GM20000 (cell line): ENCODE measurements around the gene FAM168A.
"Not testable (repeated sequence)": the region's sequence is repeated elsewhere in the genome, so short reads cannot be mapped to it uniquely, and the experiment has no call there.

Source experiments
- DNase-seq: peaks from one replicate; pipeline ENCODE4 v3.0.0; 2012; ENCODE audit warnings: low spot score
- TF ChIP-seq, protein P1 (sequence below): IDR thresholded peaks from 2 replicates; pipeline ENCODE4 v1.5.1; 2012; ENCODE audit warnings: mild to moderate bottlenecking, control low read depth; ENCODE audit errors: extremely low read depth, missing control alignments

Gene FAM168A

DNA sequence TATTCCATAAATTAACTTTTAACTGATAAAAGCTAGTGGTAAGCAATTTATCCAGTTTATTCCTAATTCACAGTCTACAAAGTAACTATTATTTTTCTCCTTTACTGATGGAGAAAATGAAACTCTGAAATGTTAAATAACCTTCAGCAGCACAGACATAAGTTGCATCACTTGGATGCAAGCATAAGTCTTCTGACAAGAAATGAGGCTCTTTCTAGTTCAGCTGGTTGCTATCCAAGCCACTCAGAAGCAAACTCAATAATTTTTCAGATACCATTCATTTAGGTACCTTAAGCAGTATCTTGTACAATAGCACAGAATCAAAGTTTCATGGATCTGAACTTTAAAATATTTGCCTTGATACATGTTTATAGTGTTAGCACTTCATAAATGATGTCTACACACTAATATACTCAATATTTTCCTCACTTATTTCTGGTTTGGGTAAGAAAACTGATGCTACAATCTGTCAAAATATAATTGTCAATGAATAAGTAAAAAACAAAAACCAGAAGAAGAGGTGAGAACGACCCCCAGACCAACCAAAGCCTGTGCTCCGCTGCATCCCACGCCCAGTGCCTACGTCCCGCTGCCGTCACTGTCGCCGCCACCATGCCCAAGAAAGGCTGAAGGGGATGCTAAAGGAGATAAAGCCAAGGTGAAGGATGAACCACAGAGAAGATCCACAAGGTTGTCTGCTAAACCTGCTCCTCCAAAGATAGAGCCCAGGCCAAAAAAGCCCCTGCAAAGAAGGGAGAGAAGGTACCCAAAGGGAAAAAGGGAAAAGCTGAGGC, 18.1 kb downstream of the FAM168A start:
- no peak for DNase-seq
- TF ChIP-seq, protein P1, sequence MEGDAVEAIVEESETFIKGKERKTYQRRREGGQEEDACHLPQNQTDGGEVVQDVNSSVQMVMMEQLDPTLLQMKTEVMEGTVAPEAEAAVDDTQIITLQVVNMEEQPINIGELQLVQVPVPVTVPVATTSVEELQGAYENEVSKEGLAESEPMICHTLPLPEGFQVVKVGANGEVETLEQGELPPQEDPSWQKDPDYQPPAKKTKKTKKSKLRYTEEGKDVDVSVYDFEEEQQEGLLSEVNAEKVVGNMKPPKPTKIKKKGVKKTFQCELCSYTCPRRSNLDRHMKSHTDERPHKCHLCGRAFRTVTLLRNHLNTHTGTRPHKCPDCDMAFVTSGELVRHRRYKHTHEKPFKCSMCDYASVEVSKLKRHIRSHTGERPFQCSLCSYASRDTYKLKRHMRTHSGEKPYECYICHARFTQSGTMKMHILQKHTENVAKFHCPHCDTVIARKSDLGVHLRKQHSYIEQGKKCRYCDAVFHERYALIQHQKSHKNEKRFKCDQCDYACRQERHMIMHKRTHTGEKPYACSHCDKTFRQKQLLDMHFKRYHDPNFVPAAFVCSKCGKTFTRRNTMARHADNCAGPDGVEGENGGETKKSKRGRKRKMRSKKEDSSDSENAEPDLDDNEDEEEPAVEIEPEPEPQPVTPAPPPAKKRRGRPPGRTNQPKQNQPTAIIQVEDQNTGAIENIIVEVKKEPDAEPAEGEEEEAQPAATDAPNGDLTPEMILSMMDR: no peak

DNA sequence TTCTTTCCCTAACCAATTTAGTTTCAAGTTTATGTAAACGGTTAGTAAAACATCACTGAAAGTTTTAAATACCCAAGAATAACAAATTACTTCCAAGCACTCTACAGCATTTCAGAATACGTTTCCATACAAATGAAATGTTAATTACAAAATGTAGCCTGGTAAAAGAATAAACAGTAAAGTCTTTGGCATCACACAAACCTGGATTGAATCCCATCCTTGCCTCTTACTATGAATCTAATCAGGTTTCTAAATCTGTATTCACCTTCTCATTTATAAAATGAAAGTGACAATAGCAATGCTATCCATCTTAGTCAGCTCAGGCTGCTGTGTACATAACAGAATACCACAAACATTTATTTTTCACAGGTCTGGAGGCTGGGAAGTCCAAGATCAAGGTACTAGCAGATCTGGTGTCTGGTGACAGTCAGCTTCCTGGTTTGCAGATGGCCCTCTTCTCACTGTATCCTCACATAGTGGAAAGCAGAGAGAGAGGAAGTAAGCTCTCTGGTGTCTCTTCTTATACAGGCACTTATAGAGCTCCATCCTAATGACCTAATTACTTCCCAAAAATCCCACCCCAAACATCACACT, 19.2 kb downstream of the FAM168A start:
- DNase-seq: no peak

DNA sequence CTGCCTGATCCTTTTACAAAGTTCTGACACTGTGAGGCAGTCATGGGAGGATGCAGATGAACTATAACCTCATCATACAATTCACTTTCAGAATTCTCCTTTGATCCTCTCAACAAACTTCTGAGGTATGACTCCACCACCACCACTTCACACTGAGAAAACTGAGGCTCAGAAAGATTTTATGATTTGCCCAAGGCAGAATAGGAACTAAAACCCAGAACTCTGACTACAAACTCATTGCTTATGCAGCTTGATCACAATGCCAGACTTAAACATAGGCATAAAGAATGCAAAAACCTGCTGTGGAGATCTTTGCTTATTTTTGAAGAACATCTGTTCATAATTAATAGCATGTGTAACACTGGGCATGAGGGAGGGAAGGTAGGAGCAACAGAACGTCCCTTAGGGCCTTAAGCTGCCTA, 20.4 kb downstream of the FAM168A start:
- TF ChIP-seq, protein P1: no peak
- peak; percentile 58 for DNase-seq

More for the DNA sequence above, 19.2 kb downstream of the FAM168A start:
- TF ChIP-seq, protein P1: no peak

DNA sequence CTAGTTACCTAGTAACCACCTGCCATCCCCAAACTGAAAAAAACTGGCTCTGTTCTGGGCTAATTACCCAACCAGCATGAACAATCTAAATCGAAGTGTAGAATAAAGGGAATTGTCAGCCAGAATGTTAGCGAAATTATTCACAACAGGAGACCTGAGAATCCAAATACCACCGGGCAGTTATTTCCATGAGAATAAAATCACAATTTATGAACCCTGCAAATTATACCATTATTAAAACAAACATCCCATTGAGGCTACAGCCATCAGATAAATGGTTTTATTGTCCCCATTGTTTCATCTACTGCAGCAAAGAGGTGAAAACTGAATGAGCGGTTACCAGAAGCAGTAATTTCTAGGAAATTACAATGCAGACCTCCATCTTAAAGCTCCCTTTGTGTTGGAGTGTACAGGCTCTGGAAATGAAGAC, 21.7 kb downstream of the FAM168A start:
- TF ChIP-seq, protein P1: no peak
- no peak for DNase-seq

DNA sequence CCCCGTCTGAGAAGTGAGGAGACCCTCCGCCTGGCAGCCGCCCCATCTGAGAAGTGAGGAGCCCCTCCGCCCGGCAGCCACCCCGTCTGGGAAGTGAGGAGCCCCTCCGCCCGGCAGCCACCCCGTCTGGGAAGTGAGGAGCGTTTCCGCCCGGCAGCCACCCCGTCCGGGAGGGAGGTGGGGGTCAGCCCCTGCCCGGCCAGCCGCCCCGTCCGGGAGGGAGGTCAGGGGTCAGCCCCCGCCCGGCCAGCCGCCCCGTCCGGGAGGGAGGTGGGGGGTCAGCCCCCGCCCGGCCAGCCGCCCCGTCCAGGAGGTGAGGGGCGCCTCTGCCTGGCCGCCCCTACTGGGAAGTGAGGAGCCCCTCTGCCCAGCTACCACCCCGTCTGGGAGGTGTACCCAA, 25.9 kb downstream of the FAM168A start:
- DNase-seq: not testable (repeated sequence)

DNA sequence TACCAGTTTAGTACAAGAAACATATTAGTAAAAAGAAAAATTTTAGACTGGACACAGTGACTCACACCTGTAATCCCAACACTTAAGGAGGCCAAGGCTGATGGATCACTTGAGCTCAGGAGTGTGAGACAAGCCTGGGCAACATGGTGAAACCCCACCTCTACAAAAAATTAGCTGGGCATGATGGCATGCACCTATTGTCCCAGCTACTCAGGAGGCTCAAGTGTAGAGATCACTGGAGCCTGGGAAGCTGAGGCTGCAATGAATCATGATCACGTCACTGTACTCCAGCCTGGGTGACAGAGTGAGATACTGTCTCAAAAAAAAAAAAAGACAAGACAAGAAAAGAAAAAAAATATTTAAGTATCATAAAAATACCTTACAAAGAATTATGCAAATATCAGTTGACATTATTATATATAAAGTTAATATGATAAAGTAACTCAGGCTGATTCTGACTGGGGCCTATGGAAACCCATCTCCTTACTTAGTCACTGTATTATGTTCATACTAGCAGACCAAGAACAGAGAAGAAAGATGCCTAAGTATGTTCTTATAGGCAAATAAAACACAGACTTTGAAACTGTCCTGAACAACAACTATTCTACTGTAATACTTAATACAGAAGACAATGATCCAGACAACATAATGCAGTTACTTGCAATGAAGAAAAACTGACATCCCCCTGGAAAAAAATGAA, 27.3 kb downstream of the FAM168A start:
- TF ChIP-seq, protein P1: no peak
- DNase-seq: no peak

DNA sequence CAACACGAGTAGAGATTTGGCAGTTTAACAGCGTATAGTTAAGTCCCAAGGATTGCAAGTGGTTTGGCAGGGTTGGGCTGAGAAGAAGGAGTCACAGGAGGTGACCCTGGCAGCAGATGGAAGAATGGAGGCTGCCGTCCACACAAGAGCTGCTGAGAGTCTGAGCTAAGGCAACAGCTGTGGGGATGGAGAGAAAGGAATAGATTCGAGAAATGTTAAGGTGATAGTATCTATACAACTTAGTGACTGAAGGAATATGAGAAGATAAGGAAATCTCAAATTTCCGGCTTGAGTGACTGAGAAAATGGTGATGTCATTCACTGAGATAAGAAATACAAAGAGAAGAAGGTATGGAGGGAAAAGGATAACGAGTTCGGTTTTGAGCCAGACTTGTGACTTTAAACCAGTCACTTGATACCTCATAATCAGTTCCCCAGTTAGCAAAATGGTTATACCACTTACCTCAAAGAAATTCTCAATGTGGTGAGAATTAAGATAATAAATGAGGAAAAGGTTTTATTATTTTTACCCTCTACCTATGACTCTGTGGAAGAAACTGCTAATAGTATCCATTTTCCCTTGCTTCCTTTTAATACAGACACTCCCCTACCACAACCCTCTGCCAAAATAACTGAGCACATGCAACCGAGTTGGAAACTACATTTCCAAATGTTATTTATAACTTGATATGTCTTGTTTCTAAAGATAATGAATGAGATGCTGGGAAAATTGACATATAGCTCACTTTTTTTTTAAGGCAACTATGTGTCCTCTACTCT, 30.7 kb downstream of the FAM168A start:
- TF ChIP-seq, protein P1: no peak
- no peak for DNase-seq
